Anterior cingulate cortex (tissue), 58 donors: ENCODE data around the gene ATF7IP.
"Not testable (repeated sequence)": the region's sequence is repeated elsewhere in the genome, so short reads cannot be mapped to it uniquely, and the experiment has no call there.

ENCODE experiments used
- DNase-seq, 58 donors: peaks; one replicate each; lab custom pipeline; 2025; lab: John Stamatoyannopoulos, UW

Gene ATF7IP

DNA sequence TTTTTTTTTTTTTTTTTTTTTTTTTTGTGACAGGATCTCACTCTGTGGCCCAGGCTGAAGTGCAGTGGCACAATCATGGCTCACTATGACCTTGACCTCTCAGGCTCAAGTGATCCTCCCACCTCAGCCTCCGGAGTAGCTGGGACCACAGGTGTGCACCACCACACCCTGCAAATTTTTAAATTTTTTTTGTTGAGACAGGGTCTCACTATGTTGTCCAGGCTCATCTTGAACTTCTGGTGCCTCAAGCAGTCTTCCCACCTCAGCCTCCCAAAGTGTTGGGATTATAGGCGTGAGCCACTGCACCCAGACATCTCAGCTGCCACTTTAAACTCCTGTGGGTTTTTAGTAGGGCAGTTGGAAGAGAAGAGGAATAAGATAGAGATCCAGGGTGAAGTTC lies 39.9 kb downstream of the ATF7IP start:
- not testable (repeated sequence) for DNase-seq

DNA sequence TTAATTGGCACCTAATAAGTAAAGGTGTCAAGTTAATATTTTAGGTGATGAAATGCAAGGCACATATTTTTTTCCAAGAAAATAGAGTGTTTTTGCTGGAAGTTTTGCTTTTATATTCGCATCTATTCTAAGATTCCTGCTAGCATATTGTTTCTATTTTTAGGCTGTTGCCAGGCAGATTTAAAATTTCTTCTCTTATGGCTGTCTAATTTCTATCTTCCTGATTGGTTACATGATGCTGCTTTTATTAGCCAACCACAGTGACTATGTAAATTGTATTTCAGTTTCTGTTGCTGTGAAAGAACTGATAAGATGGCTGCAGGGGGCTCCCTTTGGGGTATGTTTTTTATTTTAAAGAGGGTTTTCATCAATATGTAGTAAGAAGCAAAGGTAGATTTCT lies 42.7 kb downstream of the ATF7IP start:
- DNase-seq, result peak in 1 of 58 donors; percentile 7

GRCh38 chr12:14410177-14410576 lies 44.7 kb downstream of the ATF7IP start:
- DNase-seq, result no peak

GRCh38 chr12:14410841-14411569 lies 45.5 kb downstream of the ATF7IP start:
- DNase-seq, result no peak

DNA sequence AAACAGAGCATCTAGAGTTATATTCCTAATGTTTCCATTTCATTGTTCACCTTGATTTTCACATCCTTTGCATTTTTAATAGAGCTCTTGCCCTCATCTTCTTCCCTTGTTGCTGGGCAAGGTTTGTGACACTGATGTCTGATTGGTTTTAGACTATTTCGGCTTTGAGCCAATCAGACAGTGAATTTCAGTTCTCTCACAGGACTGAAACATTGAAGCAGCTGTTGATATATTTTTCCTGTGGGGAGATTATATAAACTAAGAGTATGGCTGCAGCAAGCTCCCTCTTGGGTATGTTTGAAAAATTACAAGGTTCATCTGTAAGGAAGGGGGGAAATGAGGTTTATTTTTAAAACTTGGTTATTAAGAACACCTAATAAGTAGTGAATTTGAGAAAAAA lies 51.2 kb downstream of the ATF7IP start:
- DNase-seq, result peak in 10 of 58 donors; percentile 0 to 66 (median 6)

- peak in 47 of 58 donors; percentile 2 to 85 (median 40) for DNase-seq
Observed at GRCh38 chr12:14417715-14418114, 52.2 kb downstream of the ATF7IP start.

GRCh38 chr12:14418451-14418890 lies 53.0 kb downstream of the ATF7IP start:
- DNase-seq, result peak in 1 of 58 donors; percentile 4

DNA sequence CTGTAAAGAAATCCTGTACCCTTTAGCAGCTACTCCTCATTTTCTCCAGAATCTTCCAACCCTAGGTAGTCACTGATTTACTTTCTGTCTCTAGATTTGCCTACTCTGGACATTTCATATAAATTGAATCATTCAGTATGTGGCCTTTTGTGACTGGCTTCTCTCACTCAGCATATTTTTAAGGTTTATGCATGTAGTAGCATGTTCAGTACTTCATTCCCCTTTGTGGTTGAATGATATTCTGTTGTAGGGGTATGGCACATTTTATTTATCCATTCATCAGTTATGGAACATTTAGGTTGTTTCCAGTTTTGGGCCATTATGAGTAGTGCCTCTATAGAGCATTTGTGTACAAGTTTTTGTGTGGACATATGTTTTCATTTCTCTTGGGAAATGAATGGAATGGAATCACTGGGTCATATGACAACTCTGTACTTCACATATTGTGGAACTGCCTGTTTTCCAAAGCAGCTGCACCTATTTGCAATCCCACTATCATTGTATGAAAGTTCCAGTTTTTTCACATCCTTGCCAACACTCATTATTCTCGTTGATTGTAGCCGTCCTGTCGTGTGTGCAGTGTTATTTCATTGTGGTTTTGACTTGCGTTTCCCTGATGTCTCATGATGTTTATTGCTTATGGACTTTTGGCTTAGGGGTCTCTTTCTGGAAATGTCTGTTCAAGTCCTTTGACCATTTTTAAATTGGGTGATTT lies 57.2 kb downstream of the ATF7IP start:
- no peak for DNase-seq

DNA sequence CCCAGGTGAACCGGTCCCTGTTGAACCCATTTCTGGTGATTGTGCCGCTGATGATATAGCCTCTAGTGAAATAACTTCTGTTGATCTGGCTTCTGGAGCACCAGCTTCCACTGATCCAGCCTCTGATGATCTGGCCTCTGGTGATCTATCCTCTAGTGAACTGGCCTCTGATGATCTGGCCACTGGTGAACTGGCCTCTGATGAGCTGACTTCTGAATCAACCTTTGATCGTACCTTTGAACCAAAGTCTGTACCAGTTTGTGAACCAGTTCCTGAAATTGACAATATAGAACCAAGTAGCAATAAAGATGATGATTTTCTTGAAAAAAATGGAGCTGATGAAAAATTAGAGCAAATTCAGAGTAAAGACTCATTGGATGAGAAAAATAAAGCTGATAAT lies 59.1 kb downstream of the ATF7IP start:
- DNase-seq, result no peak

DNA sequence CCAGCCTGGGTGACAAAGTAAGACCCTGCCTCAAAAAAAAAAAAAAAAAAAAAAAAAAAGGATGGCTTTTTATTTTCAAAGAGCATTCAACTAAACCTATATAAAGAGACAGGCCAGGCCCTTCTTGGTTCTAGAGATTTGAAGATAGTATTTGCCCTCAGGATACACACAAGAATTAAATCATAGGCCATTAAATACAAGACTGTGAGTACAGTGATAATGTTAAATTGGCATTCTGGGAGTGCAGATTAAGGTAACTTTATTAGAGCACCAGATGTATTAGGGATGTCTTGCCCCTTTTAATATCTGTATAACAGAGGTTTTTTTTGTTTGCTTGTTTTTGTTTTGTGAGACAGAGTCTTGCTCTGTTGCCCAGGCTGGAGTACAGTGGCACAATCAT lies 61.3 kb downstream of the ATF7IP start:
- no peak for DNase-seq

GRCh38 chr12:14427929-14428328 lies 62.4 kb downstream of the ATF7IP start:
- DNase-seq, result no peak

- no peak for DNase-seq
Observed at GRCh38 chr12:14430394-14430986, 65.0 kb downstream of the ATF7IP start.

DNA sequence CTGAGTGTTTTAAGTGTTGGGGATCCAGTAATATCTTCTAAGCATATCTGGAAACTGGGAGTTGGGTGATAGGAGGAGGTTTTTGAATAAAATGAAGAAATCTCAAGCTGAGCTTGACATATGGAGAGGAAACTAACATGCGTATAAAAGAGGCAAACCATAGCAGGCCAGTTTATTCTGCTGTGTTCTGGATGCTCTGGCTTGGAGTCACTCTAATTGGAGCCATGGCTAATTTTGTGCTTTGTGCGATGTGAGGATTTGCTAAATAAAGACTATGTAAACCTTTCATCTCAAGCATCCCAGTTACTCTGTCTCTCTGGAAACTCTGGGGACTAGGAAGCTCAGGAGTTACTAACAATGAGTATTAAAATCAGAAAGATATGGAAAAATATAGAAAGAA lies 66.5 kb downstream of the ATF7IP start:
- peak in 2 of 58 donors; percentile 0 to 16 for DNase-seq

GRCh38 chr12:14435627-14436026 lies 70.1 kb downstream of the ATF7IP start:
- DNase-seq, result no peak

- no peak for DNase-seq
Observed at GRCh38 chr12:14442221-14442881, 76.9 kb downstream of the ATF7IP start.

DNA sequence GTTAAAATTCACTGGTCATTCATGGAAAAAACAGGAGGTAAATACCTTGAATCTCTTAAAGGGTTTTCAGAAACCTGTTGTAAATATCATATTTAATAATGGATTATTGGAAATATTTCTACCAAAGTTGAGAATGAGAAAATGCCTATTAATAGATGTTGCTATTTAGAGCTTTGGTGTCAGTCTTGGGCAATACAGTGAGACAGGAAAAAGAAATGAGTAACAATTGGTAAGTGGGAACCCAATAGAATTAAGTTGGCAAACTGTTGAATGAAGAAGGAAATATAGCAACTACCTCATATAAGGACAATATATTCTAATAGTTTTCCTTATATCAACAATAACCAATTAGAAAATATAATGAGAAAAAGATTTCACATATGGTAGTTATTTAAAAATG lies 78.0 kb downstream of the ATF7IP start:
- no peak for DNase-seq

DNA sequence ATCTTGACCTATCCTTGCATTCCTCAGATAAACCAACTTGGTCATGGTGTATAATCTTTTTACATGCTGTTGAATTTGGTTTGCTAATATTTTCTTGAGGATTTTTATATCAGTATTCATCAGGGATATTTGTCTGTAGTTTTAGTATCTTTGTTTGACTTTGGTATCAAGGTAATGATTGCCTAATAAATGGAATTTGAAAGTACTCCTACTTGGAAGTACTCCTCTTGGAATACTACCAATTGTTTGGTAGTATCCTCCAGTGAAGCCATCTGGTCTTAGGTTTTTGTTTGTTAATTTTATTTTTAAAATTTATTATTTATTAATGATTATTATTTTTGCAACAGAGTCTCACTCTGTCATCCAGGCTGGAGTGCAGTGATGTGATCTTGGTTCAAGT lies 85.0 kb downstream of the ATF7IP start:
- no peak for DNase-seq

GRCh38 chr12:14452336-14452735 lies 86.9 kb downstream of the ATF7IP start:
- no peak for DNase-seq

GRCh38 chr12:14452865-14453264 lies 87.4 kb downstream of the ATF7IP start:
- no peak for DNase-seq

GRCh38 chr12:14454098-14454907 lies 88.8 kb downstream of the ATF7IP start:
- DNase-seq, result no peak
